Keratinocyte (primary cell): Measurements from ENCODE around the gene CASZ1. TPM values are rescaled to one million over a fixed set of nuclear protein-coding genes. Genes with fewer than 3 reads are reported as not detected.

Experiments used
- DNase-seq: peaks from one replicate; pipeline ENCODE4 v3.0.0-alpha.2; 2011; ENCODE audit warnings: low read depth, missing footprints, low spot score
- FAIRE-seq: peaks from 2 replicates; lab custom pipeline; 2011; peaks lifted over from hg19 to GRCh38; lab: Jason Lieb, UNC
- H2AFZ ChIP-seq: 2 replicates; pipeline ENCODE4 v1.6.0; 2012; ENCODE audit warnings: low read length, control low read depth, inconsistent platforms; ENCODE audit not compliant: control insufficient read depth
- H3K27ac ChIP-seq: 2 replicates; pipeline ENCODE4 v1.5.1; 2011; ENCODE audit warnings: low read length; ENCODE audit not compliant: control insufficient read depth, insufficient read depth
- H3K27me3 ChIP-seq: 3 replicates; pipeline ENCODE4 v1.6.0; 2011; ENCODE audit warnings: low read length; ENCODE audit not compliant: control insufficient read depth, insufficient read depth; ENCODE audit errors: extremely low read depth
- H3K36me3 ChIP-seq, 2 experiments: 2 replicates in 1 of 2; 3 replicates in 1 of 2; pipeline ENCODE4 v1.5.1; 2011; ENCODE audit warnings: low read length in 2 of 2, mild to moderate bottlenecking in 1 of 2; ENCODE audit not compliant: control insufficient read depth in 2 of 2, insufficient read depth in 2 of 2; ENCODE audit errors: extremely low read depth in 1 of 2
- H3K4me1 ChIP-seq: 3 replicates; pipeline ENCODE4 v1.5.1; 2011; ENCODE audit warnings: low read length; ENCODE audit not compliant: control insufficient read depth, insufficient read depth; ENCODE audit errors: extremely low read depth
- H3K4me2 ChIP-seq: 3 replicates; pipeline ENCODE4 v1.6.0; 2011; ENCODE audit warnings: low read depth, low read length; ENCODE audit not compliant: control insufficient read depth, insufficient read depth; ENCODE audit errors: extremely low read depth
- H3K4me3 ChIP-seq, 3 experiments: fragments of 200-600 bp in 1 of 3; sonication (generic) in 1 of 3; 2 replicates in 2 of 3; 3 replicates in 1 of 3; pipeline ENCODE4 v1.5.1; 2011 to 2016; ENCODE audit warnings: low read length in 3 of 3, mild to moderate bottlenecking in 3 of 3, control low read depth in 2 of 3, inconsistent platforms in 1 of 3, low read depth in 1 of 3, mixed read lengths in 1 of 3, mixed run types in 1 of 3, moderate library complexity in 1 of 3; ENCODE audit not compliant: control insufficient read depth in 2 of 3, insufficient read depth in 2 of 3; ENCODE audit errors: extremely low read depth in 1 of 3
- H3K79me2 ChIP-seq: 2 replicates; pipeline ENCODE4 v1.6.0; 2012; ENCODE audit warnings: low read length; ENCODE audit not compliant: control insufficient read depth, insufficient read depth
- H3K9ac ChIP-seq: 3 replicates; pipeline ENCODE4 v1.6.0; 2011; ENCODE audit warnings: low read length; ENCODE audit not compliant: control insufficient read depth, insufficient read depth; ENCODE audit errors: extremely low read depth
- H3K9me1 ChIP-seq: 3 replicates; pipeline ENCODE4 v1.6.0; 2011; ENCODE audit warnings: low read length; ENCODE audit not compliant: control insufficient read depth, insufficient read depth; ENCODE audit errors: extremely low read depth
- H3K9me3 ChIP-seq: 2 replicates; pipeline ENCODE4 v1.5.1; 2012; ENCODE audit warnings: low read depth, low read length; ENCODE audit not compliant: control insufficient read depth
- H4K20me1 ChIP-seq: 3 replicates; pipeline ENCODE4 v1.6.0; 2011; ENCODE audit warnings: low read length; ENCODE audit not compliant: control insufficient read depth, insufficient read depth; ENCODE audit errors: extremely low read depth
- CTCF ChIP-seq, 3 experiments: IDR thresholded peaks in 1 of 3; conservative IDR thresholded peaks in 1 of 3; optimal IDR thresholded peaks in 1 of 3; 2 replicates in 2 of 3; 3 replicates in 1 of 3; pipeline versions ENCODE3 to v1.5.1; 2011; ENCODE audit warnings: low read length in 3 of 3, mild to moderate bottlenecking in 3 of 3, moderate library complexity in 2 of 3, control low read depth in 1 of 3, inconsistent platforms in 1 of 3; ENCODE audit not compliant: insufficient read depth in 2 of 3; ENCODE audit errors: extremely low read depth in 1 of 3
- EZH2 ChIP-seq: IDR thresholded peaks from one replicate; pipeline ENCODE4 v1.6.1; 2012; ENCODE audit warnings: inconsistent platforms, mild to moderate bottlenecking, low read length, moderate library complexity
- dilution Hi-C: fragments of 300-500 bp; cut with MboI; formaldehyde crosslinking; loops from one replicate; pipeline ENCODE4 v1.7.0; 2020; ENCODE audit warnings: low sequenced_read_pairs; ENCODE audit not compliant: extremely low pct_ligation_motif_present
- polyA plus RNA-seq, 5 experiments: library from polyadenylated mRNA; depleted of rRNA in 3 of 5; stranded (reverse) in 3 of 5; stranded (forward) in 1 of 5; unstranded in 1 of 5; fragments of >200 nt; gene quantifications; 1 replicate in 1 of 5; 2 replicates in 3 of 5; 3 replicates in 1 of 5; pipeline versions ENCODE4 v1.2.1 to v1.2.3, GENCODE V29; 2011 to 2012; ENCODE audit warnings: missing spikeins in 2 of 5, low read depth in 1 of 5, low replicate concordance in 1 of 5

Gene CASZ1
- polyA plus RNA-seq, 1 donor (not counting 4 experiments of a cell fraction or from before 2014, with no cell fraction given), result 2.8 TPM

GRCh38 chr1:10662090-10662688, 134.3 kb downstream of the CASZ1 start:
- no peak overlapping the region for H3K4me2 ChIP-seq
- H3K27me3 ChIP-seq, result no peaks in the 10 kb centered on the region
- H3K9me3 ChIP-seq, result no peaks in the 10 kb centered on the region
- no peak for TF ChIP-seq EZH2
- no peak for TF ChIP-seq CTCF (optimal IDR thresholded peaks at IDR 0.05 in 1 of 3, IDR thresholded peaks at IDR 0.05 in 1 of 3, conservative IDR thresholded peaks at IDR 0.05 in 1 of 3; ENCODE audit: extremely low read depth in 1 of 3, insufficient read depth in 2 of 3, low read length in 3 of 3)
- DNase-seq (no peak), FAIRE-seq (no peak)
- H3K79me2 ChIP-seq, result no peaks in the 10 kb centered on the region
- H3K4me1 ChIP-seq, result no peaks in the 10 kb centered on the region
- H4K20me1 ChIP-seq, result no peaks in the 10 kb centered on the region
- no peaks in the 10 kb centered on the region for H3K9me1 ChIP-seq
- H3K9ac ChIP-seq, result no peak overlapping the region
- dilution Hi-C loops, result no loop called here
- H3K4me3 ChIP-seq, result no peak overlapping the region
- H3K36me3 ChIP-seq, result peaks cover 0 to 22% of the 10 kb centered on the region in 2 experiments
- H3K27ac ChIP-seq, result no peak overlapping the region
- no peak overlapping the region for H2AFZ ChIP-seq

- no peaks in the 10 kb centered on the region for H4K20me1 ChIP-seq
- H3K4me1 ChIP-seq, result no peaks in the 10 kb centered on the region
- no peaks in the 10 kb centered on the region for H3K9me1 ChIP-seq
- no peaks in the 10 kb centered on the region for H3K9me3 ChIP-seq
- H3K4me2 ChIP-seq, result no peak overlapping the region
- H3K36me3 ChIP-seq, result peaks cover 0 to 19% of the 10 kb centered on the region in 2 experiments
- H3K79me2 ChIP-seq, result no peaks in the 10 kb centered on the region
- dilution Hi-C loops, result no loop called here
- H3K27me3 ChIP-seq, result no peaks in the 10 kb centered on the region
- TF ChIP-seq EZH2, result no peak
- no peak for TF ChIP-seq CTCF (optimal IDR thresholded peaks at IDR 0.05 in 1 of 3, IDR thresholded peaks at IDR 0.05 in 1 of 3, conservative IDR thresholded peaks at IDR 0.05 in 1 of 3; ENCODE audit: extremely low read depth in 1 of 3, insufficient read depth in 2 of 3, low read length in 3 of 3)
- H3K4me3 ChIP-seq, result no peak overlapping the region
- no peak overlapping the region for H2AFZ ChIP-seq
- FAIRE-seq (no peak), DNase-seq (no peak)
- H3K9ac ChIP-seq, result no peak overlapping the region
- H3K27ac ChIP-seq, result no peak overlapping the region
Measured at GRCh38 chr1:10661453-10661852, 135.0 kb downstream of the CASZ1 start.
